K562 (cell line): ENCODE data around the gene SPATA21. TPM values are rescaled to one million over a fixed set of nuclear protein-coding genes. Genes with fewer than 3 reads are reported as not detected.
A peak's percentile ranks its signal among the peaks of the same experiment; 100 is the strongest.

ENCODE experiments used
- CTBP1 ChIP-seq: fragments of 450-650 bp; IDR thresholded peaks from 2 replicates; pipeline ENCODE4 v1.6.1; 2016; ENCODE audit warnings: borderline replicate concordance
- CXXC5 ChIP-seq: fragments of 250-450 bp; sonication (Bioruptor Pico); IDR thresholded peaks from 2 replicates; pipeline ENCODE4 v1.8.0; 2022; ENCODE audit warnings: inconsistent platforms, mild to moderate bottlenecking, moderate library complexity
- HNRNPH1 ChIP-seq: fragments of 200-400 bp; formaldehyde crosslinking; optimal IDR thresholded peaks from 2 replicates; pipeline ENCODE3; 2017; ENCODE audit warnings: low read depth, mild to moderate bottlenecking, low read length, moderate library complexity
- HNRNPL ChIP-seq: fragments of 200-400 bp; formaldehyde crosslinking; IDR thresholded peaks from 2 replicates; pipeline ENCODE4 v1.6.1; 2017; ENCODE audit warnings: low read depth, mild to moderate bottlenecking, low read length
- KLF6 ChIP-seq: fragments of 250-450 bp; sonication (Bioruptor Pico); IDR thresholded peaks from 2 replicates; pipeline ENCODE4 v1.4.0; 2020; ENCODE audit warnings: mild to moderate bottlenecking, moderate library complexity, borderline replicate concordance
- MAFF ChIP-seq: IDR thresholded peaks from 2 replicates; pipeline ENCODE4 v1.6.1; 2012; ENCODE audit warnings: low read length, improper control_type of control experiment
- MIER1 ChIP-seq: fragments of 450-650 bp; IDR thresholded peaks from 2 replicates; pipeline ENCODE4 v1.6.1; 2016; ENCODE audit warnings: antibody characterized with exemption, mild to moderate bottlenecking, low read depth
- NELFE ChIP-seq: IDR thresholded peaks from 2 replicates; pipeline ENCODE4 v1.6.1; 2011; ENCODE audit warnings: mild to moderate bottlenecking; ENCODE audit not compliant: insufficient read depth, insufficient read length
- PATZ1 ChIP-seq: fragments of 250-450 bp; sonication (Bioruptor Pico); IDR thresholded peaks from 2 replicates; pipeline ENCODE4 v1.5.0; 2020; ENCODE audit warnings: mild to moderate bottlenecking, borderline replicate concordance
- PCBP1 ChIP-seq: fragments of 200-400 bp; formaldehyde crosslinking; IDR thresholded peaks from 2 replicates; pipeline ENCODE4 v1.6.1; 2018; ENCODE audit warnings: mild to moderate bottlenecking, low read depth, low read length; ENCODE audit not compliant: poor library complexity, severe bottlenecking
- RBM17 ChIP-seq: fragments of 200-400 bp; formaldehyde crosslinking; IDR thresholded peaks from 2 replicates; pipeline ENCODE4 v1.6.1; 2017; ENCODE audit warnings: low read depth, mild to moderate bottlenecking, low read length, borderline replicate concordance
- RHOXF2B ChIP-seq: fragments of 250-450 bp; sonication (Bioruptor Pico); conservative IDR thresholded peaks from 2 replicates; pipeline ENCODE4 v1.5.1; 2021
- TAF1 ChIP-seq: IDR thresholded peaks from 2 replicates; pipeline ENCODE4 v1.6.1; 2011; ENCODE audit warnings: mild to moderate bottlenecking, low read length, moderate library complexity; ENCODE audit not compliant: insufficient read depth, control insufficient read depth, severe bottlenecking; ENCODE audit errors: extremely low read depth
- ZKSCAN8 ChIP-seq: fragments of 200-800 bp; sonication (Bioruptor generic); IDR thresholded peaks from 2 replicates; pipeline ENCODE4 v1.6.1; 2016; ENCODE audit warnings: missing genetic modification characterization, missing compliant biosample characterization
- ZNF707 ChIP-seq: fragments of 250-450 bp; sonication (Bioruptor Pico); conservative IDR thresholded peaks from 2 replicates; pipeline ENCODE4 v1.8.0; 2022; ENCODE audit warnings: inconsistent platforms, mild to moderate bottlenecking, moderate library complexity
- polyA plus RNA-seq, 8 experiments: library from polyadenylated mRNA; depleted of rRNA in 4 of 8; stranded (reverse) in 5 of 8; unstranded in 3 of 8; fragments of >200 nt; fragmentation: Nextera tagmentation in 2 of 8; fragmentation: Illumina TruSeq in 1 of 8; extraction: Ambion mirVana in 2 of 8; extraction: Trizol in 1 of 8; gene quantifications; 2 replicates each; pipeline versions ENCODE4 v1.2.1 to v1.2.3, GENCODE V29; 2011 to 2014; ENCODE audit warnings: inconsistent platforms in 1 of 8, missing spikeins in 1 of 8
- total RNA-seq, 7 experiments: library from RNA; depleted of rRNA in 6 of 7; stranded (reverse); fragments of >200 nt in 6 of 7; fragmentation: Illumina TruSeq in 2 of 7; extraction: Trizol in 2 of 7; gene quantifications; 2 replicates each; pipeline versions ENCODE4 v1.2.1 to v1.2.3, GENCODE V29; 2011 to 2021; ENCODE audit warnings: low replicate concordance in 1 of 7
- TF ChIP-seq, protein P1 (sequence below), 2 experiments: IDR thresholded peaks; 2 replicates each; pipeline ENCODE4 v1.6.1; 2011; ENCODE audit warnings: borderline replicate concordance in 1 of 2, control low read depth in 1 of 2, low read depth in 1 of 2, low read length in 1 of 2, mild to moderate bottlenecking in 1 of 2, mixed read lengths in 1 of 2, moderate library complexity in 1 of 2; ENCODE audit not compliant: insufficient read depth in 1 of 2, insufficient read length in 1 of 2, poor library complexity in 1 of 2, severe bottlenecking in 1 of 2; ENCODE audit errors: extremely low read depth in 1 of 2
- TF ChIP-seq, protein P2 (sequence below): fragments of 250-450 bp; sonication (Bioruptor Pico); IDR thresholded peaks from 2 replicates; pipeline ENCODE4 v1.4.0; 2020; ENCODE audit warnings: mild to moderate bottlenecking, moderate library complexity
- TF ChIP-seq, protein P3 (sequence below): IDR thresholded peaks from 2 replicates; pipeline ENCODE4 v1.6.1; 2011; ENCODE audit not compliant: insufficient read length; ENCODE audit errors: extremely low read depth

The SPATA21 gene
- total and polyA plus RNA-seq, 9 of the 15 experiments (the other 6 are each of a cell fraction or from before 2014, with no cell fraction given): 0.10 to 0.36 (median 0.13) TPM; not detected in 3

- TF ChIP-seq, protein P1, sequence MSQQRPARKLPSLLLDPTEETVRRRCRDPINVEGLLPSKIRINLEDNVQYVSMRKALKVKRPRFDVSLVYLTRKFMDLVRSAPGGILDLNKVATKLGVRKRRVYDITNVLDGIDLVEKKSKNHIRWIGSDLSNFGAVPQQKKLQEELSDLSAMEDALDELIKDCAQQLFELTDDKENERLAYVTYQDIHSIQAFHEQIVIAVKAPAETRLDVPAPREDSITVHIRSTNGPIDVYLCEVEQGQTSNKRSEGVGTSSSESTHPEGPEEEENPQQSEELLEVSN (IDR thresholded peaks at IDR 0.05; ENCODE audit: borderline replicate concordance in 1 of 2, extremely low read depth in 1 of 2, insufficient read depth in 1 of 2, insufficient read length in 1 of 2, low read depth in 1 of 2, low read length in 1 of 2, poor library complexity in 1 of 2, severe bottlenecking in 1 of 2): peak in 1 of 2 experiments; percentile 78
- TF ChIP-seq ZKSCAN8: no peak
- TF ChIP-seq, protein P2, sequence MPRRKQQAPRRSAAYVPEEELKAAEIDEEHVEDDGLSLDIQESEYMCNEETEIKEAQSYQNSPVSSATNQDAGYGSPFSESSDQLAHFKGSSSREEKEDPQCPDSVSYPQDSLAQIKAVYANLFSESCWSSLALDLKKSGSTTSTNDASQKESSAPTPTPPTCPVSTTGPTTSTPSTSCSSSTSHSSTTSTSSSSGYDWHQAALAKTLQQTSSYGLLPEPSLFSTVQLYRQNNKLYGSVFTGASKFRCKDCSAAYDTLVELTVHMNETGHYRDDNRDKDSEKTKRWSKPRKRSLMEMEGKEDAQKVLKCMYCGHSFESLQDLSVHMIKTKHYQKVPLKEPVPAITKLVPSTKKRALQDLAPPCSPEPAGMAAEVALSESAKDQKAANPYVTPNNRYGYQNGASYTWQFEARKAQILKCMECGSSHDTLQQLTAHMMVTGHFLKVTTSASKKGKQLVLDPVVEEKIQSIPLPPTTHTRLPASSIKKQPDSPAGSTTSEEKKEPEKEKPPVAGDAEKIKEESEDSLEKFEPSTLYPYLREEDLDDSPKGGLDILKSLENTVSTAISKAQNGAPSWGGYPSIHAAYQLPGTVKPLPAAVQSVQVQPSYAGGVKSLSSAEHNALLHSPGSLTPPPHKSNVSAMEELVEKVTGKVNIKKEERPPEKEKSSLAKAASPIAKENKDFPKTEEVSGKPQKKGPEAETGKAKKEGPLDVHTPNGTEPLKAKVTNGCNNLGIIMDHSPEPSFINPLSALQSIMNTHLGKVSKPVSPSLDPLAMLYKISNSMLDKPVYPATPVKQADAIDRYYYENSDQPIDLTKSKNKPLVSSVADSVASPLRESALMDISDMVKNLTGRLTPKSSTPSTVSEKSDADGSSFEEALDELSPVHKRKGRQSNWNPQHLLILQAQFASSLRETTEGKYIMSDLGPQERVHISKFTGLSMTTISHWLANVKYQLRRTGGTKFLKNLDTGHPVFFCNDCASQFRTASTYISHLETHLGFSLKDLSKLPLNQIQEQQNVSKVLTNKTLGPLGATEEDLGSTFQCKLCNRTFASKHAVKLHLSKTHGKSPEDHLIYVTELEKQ: no peak
- TF ChIP-seq KLF6 (CRISPR knock-in tag): no peak
- TF ChIP-seq HNRNPL: 0 out of 2 replicates have a peak, but pooled peaks have one; percentile 29
- no peak; the same call in 1 of the 2 replicates for TF ChIP-seq CTBP1
- no peak; the same call in 1 of the 2 replicates for TF ChIP-seq RHOXF2B (CRISPR knock-in tag)
- 0 out of 2 replicates have a peak, but pooled peaks have one; percentile 75 for TF ChIP-seq CXXC5 (CRISPR knock-in tag)
- no peak for TF ChIP-seq HNRNPH1
- TF ChIP-seq, protein P3, sequence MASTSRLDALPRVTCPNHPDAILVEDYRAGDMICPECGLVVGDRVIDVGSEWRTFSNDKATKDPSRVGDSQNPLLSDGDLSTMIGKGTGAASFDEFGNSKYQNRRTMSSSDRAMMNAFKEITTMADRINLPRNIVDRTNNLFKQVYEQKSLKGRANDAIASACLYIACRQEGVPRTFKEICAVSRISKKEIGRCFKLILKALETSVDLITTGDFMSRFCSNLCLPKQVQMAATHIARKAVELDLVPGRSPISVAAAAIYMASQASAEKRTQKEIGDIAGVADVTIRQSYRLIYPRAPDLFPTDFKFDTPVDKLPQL: no peak
- no peak for TF ChIP-seq NELFE
- peak; percentile 78 for TF ChIP-seq PCBP1
- peak; percentile 46 for TF ChIP-seq TAF1
- no peak for TF ChIP-seq MAFF
- no peak for TF ChIP-seq MIER1
- no peak for TF ChIP-seq RBM17
- TF ChIP-seq ZNF707 (CRISPR knock-in tag): no peak
- TF ChIP-seq PATZ1: no peak
Observed at GRCh38 chr1:16367258-16367967, 69.8 kb downstream of the SPATA21 start (continued).
